OCI-LY7 (cell line): ENCODE data around the gene PRPF18. TPM values are rescaled to one million over a fixed set of nuclear protein-coding genes. Genes with fewer than 3 reads are reported as not detected.

Source experiments
- BruUV-seq: library from RNA; stranded (reverse); fragments of 400-500 nt; replicated peaks from 2 replicates; lab custom pipeline; 2021; lab: Mats Ljungman, UMichigan
- CTCF ChIA-PET: fragments of 300-600 bp; sonication (Branson Sonifier 250); formaldehyde crosslinking; loops from one replicate; lab custom pipeline; 2022; ENCODE audit warnings: antibody characterized with exemption; ENCODE audit not compliant: unreplicated experiment; lab: Charles Lee
- POLR2A ChIA-PET: fragments of 300-600 bp; sonication (Branson Sonifier 250); formaldehyde crosslinking; loops from one replicate; lab custom pipeline; 2022; ENCODE audit warnings: antibody characterized with exemption; lab: Charles Lee
- DNase-seq: peaks from one replicate; pipeline ENCODE4 v3.0.0-alpha.2; 2015; ENCODE audit warnings: low spot score
- H2AFZ ChIP-seq: fragments of 200-600 bp; sonication (generic), shearing (Covaris generic); 2 replicates; pipeline ENCODE4 v1.6.1; 2014; ENCODE audit warnings: mild to moderate bottlenecking, antibody characterized with exemption, low read length, moderate library complexity
- H3K27ac ChIP-seq: fragments of 200-600 bp; sonication (generic); 2 replicates; pipeline ENCODE4 v1.5.1; 2014; ENCODE audit warnings: mixed run types, low read depth, mild to moderate bottlenecking, moderate library complexity, low read length, inconsistent platforms; ENCODE audit not compliant: poor library complexity, severe bottlenecking
- H3K36me3 ChIP-seq: fragments of 200-600 bp; sonication (generic); 2 replicates; pipeline ENCODE4 v1.6.1; 2014; ENCODE audit warnings: mild to moderate bottlenecking, antibody characterized with exemption, low read length, moderate library complexity, mixed read lengths; ENCODE audit not compliant: insufficient read depth
- H3K4me1 ChIP-seq: fragments of 200-600 bp; sonication (generic); 2 replicates; pipeline ENCODE4 v1.5.1; 2014; ENCODE audit warnings: mild to moderate bottlenecking, low read length; ENCODE audit not compliant: insufficient read depth, poor library complexity, severe bottlenecking
- H3K4me2 ChIP-seq: fragments of 200-600 bp; sonication (generic); 2 replicates; pipeline ENCODE4 v1.6.1; 2014; ENCODE audit warnings: mild to moderate bottlenecking, low read length
- H3K4me3 ChIP-seq: fragments of 200-600 bp; sonication (generic); 2 replicates; pipeline ENCODE4 v1.5.1; 2014; ENCODE audit warnings: mild to moderate bottlenecking, low read depth, low read length; ENCODE audit not compliant: poor library complexity, severe bottlenecking
- H3K79me2 ChIP-seq: fragments of 200-600 bp; sonication (generic); 2 replicates; pipeline ENCODE4 v1.6.1; 2016; ENCODE audit warnings: low read depth, mild to moderate bottlenecking, low read length, moderate library complexity, mixed read lengths; ENCODE audit not compliant: insufficient read depth
- H3K9me2 ChIP-seq: fragments of 200-600 bp; sonication (generic); 2 replicates; pipeline ENCODE4 v1.6.1; 2016; ENCODE audit warnings: mild to moderate bottlenecking, low read length, mixed read lengths; ENCODE audit not compliant: insufficient read depth
- H3K9me3 ChIP-seq: fragments of 200-600 bp; sonication (generic); 2 replicates; pipeline ENCODE4 v1.6.1; 2014; ENCODE audit warnings: mild to moderate bottlenecking, mixed run types, low read length, mixed read lengths
- H4K20me1 ChIP-seq: fragments of 200-600 bp; sonication (generic); 2 replicates; pipeline ENCODE4 v1.6.1; 2014; ENCODE audit warnings: mild to moderate bottlenecking, antibody characterized with exemption, low read length, moderate library complexity, mixed read lengths; ENCODE audit not compliant: insufficient read depth
- CTCF ChIP-seq: fragments of 200-600 bp; sonication (generic); conservative IDR thresholded peaks from 2 replicates; pipeline ENCODE4 v1.5.1; 2014; ENCODE audit warnings: mild to moderate bottlenecking, antibody characterized with exemption, low read length, moderate library complexity, mixed read lengths
- EZH2phosphoT487 ChIP-seq: fragments of 200-600 bp; sonication (generic); IDR thresholded peaks from 2 replicates; pipeline ENCODE4 v1.6.1; 2018; ENCODE audit warnings: low read depth, borderline replicate concordance, mild to moderate bottlenecking, mixed run types, antibody characterized with exemption, low read length, moderate library complexity, mixed read lengths
- intact Hi-C: fragments of 100-400 bp; cut with micrococcal nuclease; formaldehyde crosslinking; loops from one replicate; pipeline ENCODE4 v1.10.0; 2022; ENCODE audit not compliant: unreplicated experiment
- total RNA-seq, 2 experiments: library from RNA; depleted of rRNA in 1 of 2; stranded (reverse); fragments of >200 nt in 1 of 2; shearing (Covaris generic) in 1 of 2; gene quantifications; 2 replicates each; pipeline ENCODE4 v1.2.3, GENCODE V29; 2014 to 2022

The PRPF18 gene
- total RNA-seq, 2 experiments from 2014 or later: 21.1 to 23.3 TPM

- no peak overlapping the region for H3K4me2 ChIP-seq
- no peaks in the 10 kb centered on the region for H3K4me1 ChIP-seq
- ChIA-PET POLR2A (no interaction called here), CTCF (no interaction called here)
- TF ChIP-seq CTCF: no peak
- TF ChIP-seq EZH2phosphoT487: no peak
- no peaks in the 10 kb centered on the region for H3K9me3 ChIP-seq
- no peaks in the 10 kb centered on the region for H4K20me1 ChIP-seq
- H3K36me3 ChIP-seq: 0 out of 2 replicates have a peak, but pooled peaks cover 11% of the 10 kb centered on the region
- DNase-seq: no peak
- no peaks in the 10 kb centered on the region for H3K9me2 ChIP-seq
- no peak overlapping the region for H2AFZ ChIP-seq
- H3K4me3 ChIP-seq: no peak overlapping the region
- intact Hi-C loops: no loop called here
- no peak overlapping the region for H3K27ac ChIP-seq
- BruUV-seq: no TSS peak
- peaks cover 4% of the 10 kb centered on the region; the same call in 1 of the 2 replicates for H3K79me2 ChIP-seq
Observed at GRCh38 chr10:13593535-13593934, 6.8 kb downstream of the PRPF18 start.

- TF ChIP-seq EZH2phosphoT487 (no peak), CTCF (no peak)
- no peaks in the 10 kb centered on the region for H3K4me1 ChIP-seq
- BruUV-seq: no TSS peak
- H2AFZ ChIP-seq: no peak overlapping the region
- H3K79me2 ChIP-seq: peaks cover 4% of the 10 kb centered on the region; the same call in 1 of the 2 replicates
- POLR2A ChIA-PET: interaction anchor here (1.0 kb wide), 1 partner anchor 9 kb away, joined by 3 read pairs; no protein-coding TSS in a partner anchor
- H3K4me3 ChIP-seq: no peak overlapping the region
- H3K27ac ChIP-seq: no peak overlapping the region
- H3K4me2 ChIP-seq: no peak overlapping the region
- no peaks in the 10 kb centered on the region for H3K9me2 ChIP-seq
- CTCF ChIA-PET: no interaction called here
- DNase-seq: no peak
- H3K9me3 ChIP-seq: no peaks in the 10 kb centered on the region
- intact Hi-C loops: no loop called here
- no peaks in the 10 kb centered on the region for H4K20me1 ChIP-seq
- 0 out of 2 replicates have a peak, but pooled peaks cover 11% of the 10 kb centered on the region for H3K36me3 ChIP-seq
Observed at GRCh38 chr10:13594641-13595040, 7.9 kb downstream of the PRPF18 start.

- BruUV-seq: no TSS peak
- H3K4me1 ChIP-seq: no peaks in the 10 kb centered on the region
- intact Hi-C loops: no loop called here
- H3K36me3 ChIP-seq: peaks cover 14% of the 10 kb centered on the region; the same call in 1 of the 2 replicates
- H3K79me2 ChIP-seq: peaks cover 4% of the 10 kb centered on the region; the same call in 1 of the 2 replicates
- H3K9me3 ChIP-seq: no peaks in the 10 kb centered on the region
- no peak for TF ChIP-seq EZH2phosphoT487
- H3K4me2 ChIP-seq: no peak overlapping the region
- no peak overlapping the region for H2AFZ ChIP-seq
- CTCF ChIA-PET: no interaction called here
- H3K27ac ChIP-seq: no peak overlapping the region
- POLR2A ChIA-PET: interaction anchor here (0.6 kb wide), 3 partner anchors 43 to 307 kb away, joined by 3 to 5 read pairs (median 4); no protein-coding TSS in a partner anchor
- H4K20me1 ChIP-seq: no peaks in the 10 kb centered on the region
- H3K4me3 ChIP-seq: no peak overlapping the region
- no peak for DNase-seq
- H3K9me2 ChIP-seq: no peaks in the 10 kb centered on the region
Observed at GRCh38 chr10:13597909-13598308, 11.1 kb downstream of the PRPF18 start.
